OCI-LY3 (cell line): ENCODE results near the gene TMEM198.

Experiments
- H2AFZ ChIP-seq: fragments of 200-600, 300-600 bp; shearing (Covaris generic); 2 replicates; pipeline ENCODE4 v1.6.0; 2014; ENCODE audit warnings: antibody characterized with exemption, low read depth, low read length
- H3K27ac ChIP-seq: fragments of 200-600, 300-600 bp; sonication (generic); 2 replicates; pipeline ENCODE4 v1.5.1; 2014; ENCODE audit warnings: mild to moderate bottlenecking, low read length, moderate library complexity, mixed read lengths
- H3K27me3 ChIP-seq: fragments of 200-600, 300-600 bp; sonication (generic); 2 replicates; pipeline ENCODE4 v1.6.1; 2014; ENCODE audit warnings: low read depth, low read length, mixed read lengths
- H3K36me3 ChIP-seq: fragments of 200-600, 300-600 bp; sonication (generic); replicated peaks from 2 replicates; pipeline ENCODE3; 2014; ENCODE audit warnings: low read depth, low read length, mixed read lengths
- H3K4me1 ChIP-seq: fragments of 300-600, 200-600 bp; sonication (generic); 2 replicates; pipeline ENCODE4 v1.6.1; 2014; ENCODE audit warnings: low read length, mixed read lengths
- H3K4me2 ChIP-seq: fragments of 200-600, 300-600 bp; sonication (generic); 2 replicates; pipeline ENCODE4 v1.6.1; 2014; ENCODE audit warnings: low read length, mixed read lengths
- H3K4me3 ChIP-seq: fragments of 300-600, 200-600 bp; sonication (generic); 2 replicates; pipeline ENCODE4 v1.5.1; 2014; ENCODE audit warnings: antibody characterized with exemption, mild to moderate bottlenecking, low read length, moderate library complexity
- H3K79me2 ChIP-seq: fragments of 300-600, 200-600 bp; shearing (Covaris generic); 2 replicates; pipeline ENCODE4 v1.6.1; 2014; ENCODE audit warnings: mild to moderate bottlenecking, low read length, mixed read lengths
- H3K9ac ChIP-seq: fragments of 300-600, 200-600 bp; shearing (Covaris generic); 2 replicates; pipeline ENCODE4 v1.6.0; 2014; ENCODE audit warnings: mild to moderate bottlenecking, low read length, moderate library complexity
- H3K9me3 ChIP-seq: fragments of 200-600, 300-600 bp; shearing (Covaris generic); 2 replicates; pipeline ENCODE4 v1.6.1; 2014; ENCODE audit warnings: low read length, mixed read lengths; ENCODE audit not compliant: insufficient read depth
- H4K20me1 ChIP-seq: fragments of 200-600, 300-600 bp; sonication (generic); 2 replicates; pipeline ENCODE4 v1.6.1; 2016; ENCODE audit warnings: low read length, mixed read lengths; ENCODE audit not compliant: insufficient read depth
- EZH2phosphoT487 ChIP-seq: fragments of 200-600 bp; shearing (Covaris generic); IDR thresholded peaks from 2 replicates; pipeline ENCODE4 v1.6.1; 2018; ENCODE audit warnings: antibody characterized with exemption, mixed run types, low read depth
- TF ChIP-seq, protein P1 (sequence below): fragments of 200-600, 300-600 bp; sonication (generic); IDR thresholded peaks from 2 replicates; pipeline ENCODE4 v1.5.1; 2014; ENCODE audit warnings: antibody characterized with exemption, low read length, low read depth

TMEM198 gene

DNA sequence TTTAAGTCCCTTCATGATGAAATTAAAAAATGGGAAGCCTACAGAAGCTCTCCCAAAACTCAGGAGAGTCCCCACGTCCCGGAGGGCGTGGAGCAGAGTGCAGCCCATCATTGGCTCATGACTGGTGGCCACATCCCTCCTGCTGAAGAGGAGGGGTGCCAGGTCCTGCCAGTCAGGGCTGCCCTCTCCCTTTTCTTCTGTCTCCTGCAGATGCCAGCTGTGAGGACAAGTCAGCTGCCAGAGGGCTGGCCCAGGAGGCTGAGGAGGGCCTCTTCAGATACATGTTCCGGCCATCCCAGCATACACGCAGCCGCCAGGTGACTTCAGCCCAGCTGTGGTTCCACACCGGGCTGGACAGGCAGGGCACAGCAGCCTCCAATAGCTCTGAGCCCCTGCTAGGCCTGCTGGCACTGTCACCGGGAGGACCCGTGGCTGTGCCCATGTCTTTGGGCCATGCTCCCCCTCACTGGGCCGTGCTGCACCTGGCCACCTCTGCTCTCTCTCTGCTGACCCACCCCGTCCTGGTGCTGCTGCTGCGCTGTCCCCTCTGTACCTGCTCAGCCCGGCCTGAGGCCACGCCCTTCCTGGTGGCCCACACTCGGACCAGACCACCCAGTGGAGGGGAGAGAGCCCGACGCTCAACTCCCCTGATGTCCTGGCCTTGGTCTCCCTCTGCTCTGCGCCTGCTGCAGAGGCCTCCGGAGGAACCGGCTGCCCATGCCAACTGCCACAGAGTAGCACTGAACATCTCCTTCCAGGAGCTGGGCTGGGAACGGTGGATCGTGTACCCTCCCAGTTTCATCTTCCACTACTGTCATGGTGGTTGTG lies 30.9 kb downstream of the TMEM198 start:
- Histone ChIP-seq H4K20me1 (no peaks in the 10 kb centered on the region), H3K9me3 (no peaks in the 10 kb centered on the region), H3K27ac (no peak overlapping the region), H3K79me2 (no peaks in the 10 kb centered on the region), H3K4me2 (no peak overlapping the region), H3K9ac (no peak overlapping the region), H3K4me1 (no peaks in the 10 kb centered on the region), H3K36me3 (no peaks in the 10 kb centered on the region), H3K4me3 (no peak overlapping the region), H3K27me3 (no peaks in the 10 kb centered on the region), H2AFZ (no peak overlapping the region)
- TF ChIP-seq, protein P1, sequence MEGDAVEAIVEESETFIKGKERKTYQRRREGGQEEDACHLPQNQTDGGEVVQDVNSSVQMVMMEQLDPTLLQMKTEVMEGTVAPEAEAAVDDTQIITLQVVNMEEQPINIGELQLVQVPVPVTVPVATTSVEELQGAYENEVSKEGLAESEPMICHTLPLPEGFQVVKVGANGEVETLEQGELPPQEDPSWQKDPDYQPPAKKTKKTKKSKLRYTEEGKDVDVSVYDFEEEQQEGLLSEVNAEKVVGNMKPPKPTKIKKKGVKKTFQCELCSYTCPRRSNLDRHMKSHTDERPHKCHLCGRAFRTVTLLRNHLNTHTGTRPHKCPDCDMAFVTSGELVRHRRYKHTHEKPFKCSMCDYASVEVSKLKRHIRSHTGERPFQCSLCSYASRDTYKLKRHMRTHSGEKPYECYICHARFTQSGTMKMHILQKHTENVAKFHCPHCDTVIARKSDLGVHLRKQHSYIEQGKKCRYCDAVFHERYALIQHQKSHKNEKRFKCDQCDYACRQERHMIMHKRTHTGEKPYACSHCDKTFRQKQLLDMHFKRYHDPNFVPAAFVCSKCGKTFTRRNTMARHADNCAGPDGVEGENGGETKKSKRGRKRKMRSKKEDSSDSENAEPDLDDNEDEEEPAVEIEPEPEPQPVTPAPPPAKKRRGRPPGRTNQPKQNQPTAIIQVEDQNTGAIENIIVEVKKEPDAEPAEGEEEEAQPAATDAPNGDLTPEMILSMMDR, result no peak
- TF ChIP-seq EZH2phosphoT487, result no peak

GRCh38 chr2:219575566-219576504 lies 32.0 kb downstream of the TMEM198 start:
- H4K20me1 ChIP-seq, result no peaks in the 10 kb centered on the region
- no peaks in the 10 kb centered on the region for H3K36me3 ChIP-seq
- H3K27me3 ChIP-seq, result no peaks in the 10 kb centered on the region
- H3K4me1 ChIP-seq, result no peaks in the 10 kb centered on the region
- TF ChIP-seq, protein P1, result no peak
- no peak for TF ChIP-seq EZH2phosphoT487
- H3K9me3 ChIP-seq, result no peaks in the 10 kb centered on the region
- H2AFZ ChIP-seq, result no peak overlapping the region
- H3K4me3 ChIP-seq, result no peak overlapping the region
- H3K4me2 ChIP-seq, result no peak overlapping the region
- no peak overlapping the region for H3K9ac ChIP-seq
- H3K79me2 ChIP-seq, result no peaks in the 10 kb centered on the region
- no peak overlapping the region for H3K27ac ChIP-seq

GRCh38 chr2:219576505-219577388 lies 32.9 kb downstream of the TMEM198 start:
- no peak overlapping the region for H2AFZ ChIP-seq

More at GRCh38 chr2:219576505-219577388, 32.9 kb downstream of the TMEM198 start:
- Histone ChIP-seq H3K4me1 (no peaks in the 10 kb centered on the region), H4K20me1 (no peaks in the 10 kb centered on the region), H3K79me2 (no peaks in the 10 kb centered on the region), H3K9me3 (no peaks in the 10 kb centered on the region), H3K27me3 (no peaks in the 10 kb centered on the region), H3K4me3 (no peak overlapping the region), H3K4me2 (no peak overlapping the region), H3K36me3 (no peaks in the 10 kb centered on the region), H3K27ac (no peak overlapping the region), H3K9ac (no peak overlapping the region)
- no peak for TF ChIP-seq EZH2phosphoT487
- TF ChIP-seq, protein P1, result no peak
